AG04450 (cell line): ENCODE results near the gene FPGS. TPM values are rescaled to one million over a fixed set of nuclear protein-coding genes. Genes with fewer than 3 reads are reported as not detected.

ENCODE experiments used
- CTCF ChIA-PET: fragments of 300-600, 350-600 bp; formaldehyde crosslinking; extraction: SDS; loops from one replicate; lab custom pipeline; 2022; ENCODE audit warnings: antibody characterized with exemption, inconsistent platforms; lab: Charles Lee
- POLR2A ChIA-PET: fragments of 350-600 bp; formaldehyde crosslinking; extraction: SDS; loops from one replicate; lab custom pipeline; 2021; ENCODE audit warnings: antibody characterized with exemption, inconsistent platforms; lab: Yijun Ruan, JAX
- DNase-seq: peaks from one replicate; pipeline ENCODE4 v3.0.0-alpha.2; 2011; ENCODE audit warnings: low read depth, low spot score
- H3K27ac ChIP-seq: one replicate; pipeline ENCODE4 v1.5.1; 2012; ENCODE audit warnings: low read depth, low read length, control low read depth
- H3K27me3 ChIP-seq: one replicate; pipeline ENCODE4 v1.6.0; 2012; ENCODE audit warnings: low read length; ENCODE audit not compliant: control insufficient read depth, insufficient read depth
- H3K4me3 ChIP-seq: 2 replicates; pipeline ENCODE4 v1.5.1; 2011; ENCODE audit warnings: mild to moderate bottlenecking, low read depth, low read length, control low read depth
- H3K9me3 ChIP-seq: 2 replicates; pipeline ENCODE4 v1.5.1; 2012; ENCODE audit warnings: low read length; ENCODE audit not compliant: control insufficient read depth, insufficient read depth
- polyA plus RNA-seq: library from polyadenylated mRNA; depleted of rRNA; stranded (reverse); fragments of >200 nt; gene quantifications from 2 replicates; pipeline ENCODE4 v1.2.3, GENCODE V29; 2011; rRNA removed
- small RNA-seq: library from RNA; depleted of rRNA; stranded (forward); fragments of <200 nt; gene quantifications from one replicate; pipeline ENCODE3, GENCODE V24; 2012; ENCODE audit warnings: low read depth; ENCODE audit not compliant: insufficient read length
- TF ChIP-seq, protein P1 (sequence below): IDR thresholded peaks from 2 replicates; pipeline ENCODE4 v1.5.1; 2011; ENCODE audit warnings: low read depth, low read length, control low read depth, inconsistent platforms

Gene FPGS
- polyA plus RNA-seq, 1 experiment, result 24.8 TPM

DNA sequence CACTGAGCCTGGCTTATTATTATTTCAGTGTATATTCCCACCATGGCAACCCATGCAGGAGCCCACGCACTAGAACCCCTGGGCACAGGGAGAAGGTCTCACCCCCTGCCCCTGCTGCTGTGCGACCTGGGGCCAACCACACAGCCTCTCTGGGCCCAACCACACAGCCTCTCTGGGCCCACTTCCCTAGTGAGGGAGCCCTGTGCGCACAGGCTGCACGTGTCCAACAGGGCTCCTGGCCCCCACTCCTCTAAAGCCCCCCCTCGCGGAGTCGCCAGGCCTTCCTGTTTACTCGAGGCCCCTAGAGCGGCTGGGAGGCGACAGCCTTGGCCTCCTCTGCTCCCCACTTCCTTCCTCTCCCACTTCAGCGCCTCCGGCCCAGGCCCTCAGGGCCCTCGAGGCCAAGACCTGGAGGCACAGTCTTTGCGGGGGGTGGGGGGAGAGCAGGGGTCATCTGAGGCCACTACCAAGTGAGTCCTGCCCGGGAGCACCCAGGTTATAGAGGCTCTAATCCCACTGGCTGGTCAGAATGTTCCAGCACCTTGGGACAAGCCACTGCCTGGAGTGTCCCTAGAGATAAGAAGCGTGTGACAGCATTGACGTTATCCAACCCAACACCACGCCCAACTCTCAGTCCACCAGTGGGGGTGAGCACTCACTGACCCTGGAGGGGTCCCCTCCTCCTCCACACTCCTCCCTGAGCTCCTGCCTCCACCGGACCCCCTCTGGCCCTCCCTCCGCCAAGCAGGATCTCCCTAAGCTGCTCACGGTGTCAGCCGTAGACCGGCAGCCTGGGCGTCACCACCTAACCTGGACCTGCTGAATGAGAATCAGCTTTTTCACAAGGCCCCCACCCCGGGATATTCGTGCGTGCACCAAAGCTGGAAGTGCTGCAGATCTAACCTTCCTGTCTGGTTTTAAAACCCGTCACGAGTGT, 59.7 kb downstream of the FPGS start:
- ChIA-PET POLR2A (interaction anchor here (1.1 kb wide), 1 partner anchor 11 kb away, joined by 5 read pairs; no protein-coding TSS in a partner anchor), CTCF (interaction anchor here (1.4 to 1.7 kb wide), 2 partner anchors 8 to 128 kb away, joined by 7 to 12 read pairs; partner anchors contain the start of gene TOR2A)
- Histone ChIP-seq H3K4me3 (no peak overlapping the region), H3K27ac (no peak overlapping the region), H3K9me3 (no peaks in the 10 kb centered on the region; the same call in 1 of the 2 replicates), H3K27me3 (no peaks in the 10 kb centered on the region)
- TF ChIP-seq, protein P1, sequence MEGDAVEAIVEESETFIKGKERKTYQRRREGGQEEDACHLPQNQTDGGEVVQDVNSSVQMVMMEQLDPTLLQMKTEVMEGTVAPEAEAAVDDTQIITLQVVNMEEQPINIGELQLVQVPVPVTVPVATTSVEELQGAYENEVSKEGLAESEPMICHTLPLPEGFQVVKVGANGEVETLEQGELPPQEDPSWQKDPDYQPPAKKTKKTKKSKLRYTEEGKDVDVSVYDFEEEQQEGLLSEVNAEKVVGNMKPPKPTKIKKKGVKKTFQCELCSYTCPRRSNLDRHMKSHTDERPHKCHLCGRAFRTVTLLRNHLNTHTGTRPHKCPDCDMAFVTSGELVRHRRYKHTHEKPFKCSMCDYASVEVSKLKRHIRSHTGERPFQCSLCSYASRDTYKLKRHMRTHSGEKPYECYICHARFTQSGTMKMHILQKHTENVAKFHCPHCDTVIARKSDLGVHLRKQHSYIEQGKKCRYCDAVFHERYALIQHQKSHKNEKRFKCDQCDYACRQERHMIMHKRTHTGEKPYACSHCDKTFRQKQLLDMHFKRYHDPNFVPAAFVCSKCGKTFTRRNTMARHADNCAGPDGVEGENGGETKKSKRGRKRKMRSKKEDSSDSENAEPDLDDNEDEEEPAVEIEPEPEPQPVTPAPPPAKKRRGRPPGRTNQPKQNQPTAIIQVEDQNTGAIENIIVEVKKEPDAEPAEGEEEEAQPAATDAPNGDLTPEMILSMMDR, result no peak
- no peak for DNase-seq

DNA sequence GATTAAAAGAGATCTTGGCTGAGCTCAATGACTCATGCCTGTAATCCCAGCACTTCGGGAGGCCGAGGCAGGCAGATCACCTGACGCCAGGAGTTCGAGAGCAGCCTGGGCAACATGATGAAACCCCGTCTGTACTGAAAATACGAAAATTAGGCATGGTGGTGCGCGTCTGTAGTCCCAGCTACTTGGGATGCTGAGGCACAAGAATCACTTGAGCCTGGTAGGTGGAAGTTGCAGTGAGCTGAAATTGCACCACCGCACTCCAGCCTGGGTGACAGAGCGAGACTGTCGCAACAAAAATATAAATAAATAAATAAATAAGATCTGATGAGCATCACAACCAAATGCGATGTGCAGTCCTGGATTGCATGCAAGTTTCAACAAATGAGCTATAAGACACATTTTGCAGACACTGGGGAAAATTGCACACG, 60.5 kb downstream of the FPGS start:
- ChIA-PET POLR2A (interaction anchor here (0.6 to 1.1 kb wide), 2 partner anchors 10 to 416 kb away, joined by 3 to 5 read pairs; no protein-coding TSS in a partner anchor), CTCF (interaction anchor here (1.4 kb wide), 1 partner anchor 128 kb away, joined by 7 read pairs; the partner anchor contains the start of gene TOR2A)
- DNase-seq, result no peak
- no peaks in the 10 kb centered on the region; the same call in 1 of the 2 replicates for H3K9me3 ChIP-seq
- H3K4me3 ChIP-seq, result no peak overlapping the region
- TF ChIP-seq, protein P1, result no peak
- H3K27me3 ChIP-seq, result no peaks in the 10 kb centered on the region
- H3K27ac ChIP-seq, result no peak overlapping the region

Small RNA genes lying within 50 kb of the gene (small RNA-seq; reads per million reads assigned to genes)
- not detected for gene RF00019
- gene RNA5SP296, result not detected

Other genes with a start within 250 kb of the FPGS start
- gene STXBP1, start 190.6 kb upstream of the FPGS start, polyA plus RNA-seq, result 19.8 and 25.0 TPM in 2 replicates
- gene CFAP157, start 95.9 kb upstream of the FPGS start, polyA plus RNA-seq, result 0.14 TPM in 1 of 2 replicates, not detected in the other
- gene PTRH1, start 87.2 kb upstream of the FPGS start, polyA plus RNA-seq, result 5.2 and 6.1 TPM in 2 replicates
- not detected in 2 replicates for gene TTC16, start 86.8 kb upstream of the FPGS start, polyA plus RNA-seq
- 4.9 and 5.8 TPM in 2 replicates for gene TOR2A, start 67.6 kb upstream of the FPGS start, polyA plus RNA-seq
- not detected in 2 replicates for gene SH2D3C, start 24.2 kb upstream of the FPGS start, polyA plus RNA-seq
- 38.2 and 45.9 TPM in 2 replicates for gene CDK9, start 16.8 kb upstream of the FPGS start, polyA plus RNA-seq
- 17.2 and 34.2 TPM in 2 replicates for gene ENG, start 51.8 kb downstream of the FPGS start, polyA plus RNA-seq
- gene AK1, start 74.8 kb downstream of the FPGS start, polyA plus RNA-seq, result 75.9 and 93.9 TPM in 2 replicates
- gene ST6GALNAC6, start 96.7 kb downstream of the FPGS start, polyA plus RNA-seq, result 40.6 and 58.2 TPM in 2 replicates
- 15.0 and 24.3 TPM in 2 replicates for gene ST6GALNAC4, start 114.2 kb downstream of the FPGS start, polyA plus RNA-seq
- 1.2 TPM in 2 replicates for gene PIP5KL1, start 127.9 kb downstream of the FPGS start, polyA plus RNA-seq
- gene DPM2, start 135.0 kb downstream of the FPGS start, polyA plus RNA-seq, result 25.3 and 30.9 TPM in 2 replicates
- gene EEIG1, start 178.1 kb downstream of the FPGS start, polyA plus RNA-seq, result 8.3 and 8.6 TPM in 2 replicates